HG02970 (cell line): ENCODE measurements around the gene TIMM13.
A peak's percentile ranks its signal among the peaks of the same experiment; 100 is the strongest.

ENCODE experiments used
- ATAC-seq: cut with Tn5 transposase; IDR thresholded peaks from one replicate; pipeline ENCODE4 v1.9.1; 2021; ENCODE audit warnings: mild to moderate bottlenecking, moderate library complexity, moderate number of reproducible peaks; ENCODE audit not compliant: unreplicated experiment, low FRiP score

Gene TIMM13

DNA sequence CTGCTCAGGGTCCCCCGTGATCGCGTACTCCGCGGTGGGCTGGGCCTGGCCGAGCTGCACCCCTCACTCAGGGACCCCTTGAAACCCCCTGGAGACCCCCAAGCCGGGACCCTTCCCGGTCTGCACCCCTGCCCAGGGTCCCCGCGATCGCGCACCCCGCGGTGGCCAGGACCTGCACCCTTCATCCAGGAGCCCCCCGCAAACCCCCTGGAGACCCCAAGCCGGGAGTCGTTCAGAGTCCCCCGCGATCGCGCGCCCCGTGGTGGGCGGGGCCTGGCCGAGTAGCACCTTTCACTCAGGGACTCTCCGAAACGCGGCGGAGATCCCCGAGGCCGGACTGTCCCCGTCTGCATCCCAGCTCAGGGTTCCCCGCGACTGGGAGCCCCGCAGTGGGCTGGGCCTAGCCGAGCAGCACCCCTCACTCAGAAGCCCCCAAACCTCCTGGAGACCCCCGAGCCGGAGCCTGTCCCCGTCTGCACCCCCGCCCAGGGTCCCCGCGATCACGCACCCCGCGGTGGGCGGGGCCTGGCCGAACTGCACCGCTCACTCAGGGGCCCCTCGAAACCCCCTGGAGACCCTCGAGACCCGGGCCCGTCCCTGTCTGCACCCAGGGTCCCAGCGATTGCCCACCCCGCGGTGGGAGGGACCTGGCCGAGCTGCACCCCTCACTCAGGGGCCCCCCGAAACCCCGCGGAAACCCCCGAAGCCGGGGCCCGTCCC lies 28.6 kb upstream of the TIMM13 start:
- peak; percentile 27 for ATAC-seq

DNA sequence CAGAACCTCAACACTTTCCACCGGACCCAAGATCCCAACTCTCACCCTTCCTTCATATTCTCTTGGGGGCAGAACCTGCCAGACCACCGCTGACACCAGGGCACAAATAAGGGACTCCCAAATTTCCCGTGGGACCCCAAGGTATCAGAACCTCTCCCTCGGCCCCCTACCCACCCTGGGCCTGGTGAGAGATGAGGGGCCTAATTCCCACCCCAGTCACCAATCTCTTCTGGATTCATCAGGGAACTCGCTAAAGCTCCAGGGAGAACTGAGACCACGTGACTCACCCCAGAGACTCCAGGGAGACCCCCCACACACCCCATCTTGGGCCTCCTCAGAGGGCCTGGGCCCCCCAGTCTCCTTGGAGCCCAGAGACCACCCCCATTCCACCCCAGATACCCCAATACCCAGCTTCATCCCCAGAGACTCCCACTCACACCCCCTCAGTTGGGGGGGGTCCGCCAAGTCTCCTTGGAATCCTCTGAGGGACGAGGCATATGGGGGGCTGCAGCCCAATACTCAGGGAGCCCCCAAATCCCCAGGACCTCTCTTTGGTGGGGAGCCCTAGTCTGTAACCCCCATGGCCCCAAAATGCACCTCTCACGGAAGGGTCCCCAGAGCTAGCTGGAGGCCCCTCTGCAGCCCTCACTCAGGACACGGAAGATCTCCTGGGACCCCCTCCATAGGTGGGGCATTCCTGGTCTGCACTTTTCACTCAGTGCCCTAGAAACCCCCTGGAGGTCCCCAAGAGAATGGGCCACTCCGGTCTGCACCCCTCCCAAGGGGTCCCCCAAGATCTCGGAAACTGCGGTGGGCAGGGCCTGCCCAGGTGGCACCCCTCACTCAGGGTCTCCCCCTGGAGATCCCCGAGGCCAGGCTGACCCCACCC lies 27.8 kb upstream of the TIMM13 start:
- no peak for ATAC-seq

DNA sequence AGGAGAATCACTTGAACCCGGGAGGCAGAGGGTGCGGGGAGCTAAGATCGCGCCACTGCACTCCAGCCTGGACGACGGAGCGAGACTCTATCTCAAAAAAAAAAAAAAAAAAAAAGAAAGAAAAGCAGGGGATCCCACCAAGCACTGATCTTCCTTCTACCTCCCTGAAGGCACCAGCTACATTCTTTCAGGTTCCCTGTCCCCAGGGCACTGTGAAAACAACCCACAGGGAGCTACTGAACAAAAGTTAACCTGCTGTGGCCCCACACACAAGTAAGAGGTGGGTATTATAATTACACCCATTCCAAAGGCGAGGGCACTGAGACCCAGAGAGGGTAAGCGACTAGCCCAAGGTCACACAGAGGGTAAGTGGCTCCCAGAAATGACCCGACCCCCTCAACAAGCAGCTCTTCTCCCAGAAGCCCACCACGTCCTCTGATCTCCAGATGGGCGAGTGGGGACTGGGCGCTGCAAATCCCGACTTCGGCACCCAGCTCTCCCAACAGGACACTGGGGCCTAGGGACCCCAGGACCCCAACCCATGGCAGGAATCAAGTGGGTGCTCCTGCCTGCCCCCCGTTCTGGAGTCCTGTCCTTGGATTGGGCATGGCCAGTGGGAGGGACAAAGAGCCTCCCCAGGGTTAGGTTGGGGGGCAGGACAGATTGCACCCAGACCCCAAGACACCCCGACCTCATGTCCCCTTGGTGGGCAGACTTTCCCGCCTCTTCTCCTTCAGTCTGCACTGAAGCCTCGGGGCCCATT lies 27.0 kb upstream of the TIMM13 start:
- no peak for ATAC-seq

DNA sequence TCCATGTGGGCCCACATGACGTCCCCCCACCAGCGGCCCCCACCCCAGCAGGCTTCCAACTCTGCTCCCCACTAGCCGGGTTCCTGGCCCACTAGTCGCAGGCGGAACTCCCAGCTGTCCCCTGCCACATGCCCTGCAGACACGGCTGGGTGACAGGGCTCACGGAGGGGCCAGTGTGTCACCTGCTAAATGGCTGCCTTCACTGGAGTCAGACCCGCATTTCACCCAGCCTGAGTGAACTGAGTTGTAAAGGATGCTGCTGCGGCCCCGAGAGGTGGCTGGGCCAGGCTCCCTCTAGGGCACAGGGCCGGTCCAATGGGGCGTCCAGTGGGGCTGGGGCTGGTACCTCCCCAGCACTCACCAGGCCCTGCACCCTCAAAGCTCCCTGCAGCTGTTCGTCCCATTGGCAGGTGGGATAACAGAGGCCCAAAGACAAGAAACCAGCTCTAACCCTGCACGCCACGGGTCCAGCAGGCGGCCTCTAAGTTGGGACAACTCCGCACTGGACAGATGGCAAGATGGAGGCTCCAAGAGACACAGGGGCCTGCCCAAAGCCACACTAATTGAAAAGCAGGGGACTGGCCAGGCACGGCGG lies 26.1 kb upstream of the TIMM13 start:
- ATAC-seq: no peak

DNA sequence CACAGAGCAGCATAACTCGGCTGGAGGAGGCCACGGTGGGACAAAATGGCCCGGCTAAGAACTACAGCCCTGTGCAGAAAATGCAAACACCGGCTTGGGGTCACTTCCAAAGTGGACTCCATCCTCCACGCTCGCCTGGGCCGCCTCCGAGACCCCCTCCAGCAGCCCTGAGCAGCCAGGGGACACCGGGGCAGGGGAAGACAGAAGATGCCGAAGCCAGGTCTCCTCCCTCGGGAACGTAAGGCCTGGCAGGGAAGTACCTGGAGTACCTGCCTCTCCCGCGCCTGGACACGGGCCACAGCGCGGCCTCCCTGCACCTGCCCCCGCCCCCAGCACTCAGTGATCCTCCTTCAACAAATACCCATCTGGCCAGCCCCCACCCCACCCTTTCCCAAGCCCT lies 24.4 kb upstream of the TIMM13 start:
- ATAC-seq: no peak

DNA sequence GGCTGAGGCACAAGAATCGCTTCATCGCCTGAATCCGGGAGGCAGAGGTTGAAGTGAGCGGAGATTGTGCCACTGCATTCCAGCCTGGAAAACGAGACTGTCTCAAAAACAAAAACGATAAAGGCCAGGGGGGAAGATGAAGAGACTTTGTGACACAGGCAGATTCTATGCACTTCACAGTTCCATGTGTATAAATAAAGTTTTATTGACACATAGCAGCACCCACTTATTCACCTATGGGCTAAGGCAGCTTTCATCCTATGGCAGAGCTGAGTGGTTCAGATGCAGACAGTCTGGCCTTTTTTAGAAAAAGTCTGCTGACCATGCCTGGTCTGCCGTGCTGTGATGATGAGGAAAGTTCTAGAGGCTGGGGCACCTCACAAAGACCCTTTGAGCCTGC lies 23.8 kb upstream of the TIMM13 start:
- ATAC-seq: no peak

DNA sequence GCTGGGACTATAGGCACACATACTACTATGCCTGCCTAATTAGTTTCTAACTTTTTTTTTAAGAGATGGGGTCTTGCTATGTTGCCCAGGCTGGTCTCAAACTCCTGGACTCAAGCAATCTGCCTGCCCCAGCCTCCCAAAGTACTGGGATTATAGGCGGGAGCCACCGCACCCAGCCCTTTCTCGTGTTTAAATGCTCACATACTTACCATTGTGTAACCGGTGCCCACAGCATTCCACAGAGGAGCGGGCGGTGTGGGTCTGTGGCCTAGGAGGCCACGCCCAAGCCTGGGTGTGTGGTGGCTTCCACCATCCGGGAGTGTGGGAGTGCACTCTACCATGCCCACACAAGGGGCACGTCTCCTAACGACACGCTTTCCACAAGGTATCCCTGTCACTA lies 21.6 kb upstream of the TIMM13 start:
- ATAC-seq: no peak

DNA sequence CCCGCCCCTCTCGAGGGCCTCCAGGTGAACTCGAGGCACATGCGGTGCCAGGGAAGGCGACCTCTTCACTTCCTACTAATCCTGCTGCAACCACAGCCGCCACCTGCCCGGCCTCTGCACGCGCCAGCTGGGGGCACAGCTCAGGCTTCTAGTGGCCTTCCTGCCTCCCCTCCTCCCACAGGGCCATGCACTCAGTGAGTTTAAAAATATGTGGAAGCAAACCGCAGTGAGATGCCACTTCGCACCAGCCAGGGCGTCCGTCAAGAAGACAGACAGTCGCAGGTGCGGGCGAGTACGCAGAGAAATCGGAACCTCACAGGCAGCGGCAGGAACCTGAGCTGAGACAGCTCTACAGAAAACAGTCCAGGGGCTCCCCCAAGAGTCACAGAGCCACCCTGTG lies 19.0 kb upstream of the TIMM13 start:
- ATAC-seq: no peak

DNA sequence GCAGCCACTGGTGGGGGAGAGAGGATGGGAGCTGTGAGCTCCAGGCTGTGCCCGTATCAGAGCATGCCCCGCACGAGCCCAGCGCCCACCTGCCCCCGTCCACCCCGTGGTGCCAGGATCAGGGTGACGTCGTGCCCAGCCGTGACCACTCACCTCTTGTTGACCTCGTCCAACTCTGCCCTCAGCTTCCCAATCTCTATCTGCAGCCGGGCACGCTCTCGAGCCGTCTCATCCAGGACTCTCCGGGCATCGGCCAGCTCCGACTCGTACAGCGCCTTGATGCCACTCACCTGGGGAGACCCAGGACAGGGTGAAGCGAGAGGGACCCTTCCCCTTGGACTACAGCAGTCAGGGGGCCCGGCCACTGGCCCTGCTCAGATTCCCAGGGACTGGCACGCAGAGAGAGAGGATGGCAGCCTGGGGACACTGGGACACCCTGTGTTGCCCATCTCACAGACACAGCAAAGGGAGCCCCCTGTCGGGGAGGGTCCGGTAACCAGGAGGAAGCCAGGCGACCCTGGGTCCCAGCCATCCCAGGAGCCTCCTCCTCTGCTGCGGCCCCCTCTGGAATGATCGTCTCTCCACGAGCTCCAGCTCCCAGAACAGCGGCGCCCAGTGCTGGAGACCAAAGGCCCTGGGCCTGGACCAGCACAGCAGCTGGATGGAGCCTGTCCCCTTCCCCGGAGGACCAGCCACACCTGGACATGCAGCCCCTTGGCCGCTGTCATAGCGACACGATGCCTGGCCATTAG lies 17.0 kb upstream of the TIMM13 start:
- ATAC-seq: no peak

DNA sequence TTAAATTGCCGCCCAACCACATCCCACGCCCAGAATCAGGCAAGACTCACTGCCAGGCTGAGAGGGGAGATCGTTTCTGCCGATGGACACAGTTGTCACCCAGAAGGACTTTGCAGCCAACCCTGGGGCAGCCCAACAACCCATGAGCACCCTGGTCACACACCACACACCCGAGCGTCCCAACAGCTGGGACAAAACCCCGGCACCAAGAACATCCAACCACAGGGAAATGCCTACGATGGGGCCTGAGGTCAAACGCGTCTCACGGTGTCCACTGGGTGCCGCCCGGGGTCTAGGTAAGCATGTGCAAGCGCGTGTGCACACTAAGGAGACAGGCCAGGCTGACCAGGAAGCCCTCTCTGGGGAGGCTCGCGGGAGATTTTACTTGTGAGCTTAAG lies 16.4 kb upstream of the TIMM13 start:
- ATAC-seq: no peak

DNA sequence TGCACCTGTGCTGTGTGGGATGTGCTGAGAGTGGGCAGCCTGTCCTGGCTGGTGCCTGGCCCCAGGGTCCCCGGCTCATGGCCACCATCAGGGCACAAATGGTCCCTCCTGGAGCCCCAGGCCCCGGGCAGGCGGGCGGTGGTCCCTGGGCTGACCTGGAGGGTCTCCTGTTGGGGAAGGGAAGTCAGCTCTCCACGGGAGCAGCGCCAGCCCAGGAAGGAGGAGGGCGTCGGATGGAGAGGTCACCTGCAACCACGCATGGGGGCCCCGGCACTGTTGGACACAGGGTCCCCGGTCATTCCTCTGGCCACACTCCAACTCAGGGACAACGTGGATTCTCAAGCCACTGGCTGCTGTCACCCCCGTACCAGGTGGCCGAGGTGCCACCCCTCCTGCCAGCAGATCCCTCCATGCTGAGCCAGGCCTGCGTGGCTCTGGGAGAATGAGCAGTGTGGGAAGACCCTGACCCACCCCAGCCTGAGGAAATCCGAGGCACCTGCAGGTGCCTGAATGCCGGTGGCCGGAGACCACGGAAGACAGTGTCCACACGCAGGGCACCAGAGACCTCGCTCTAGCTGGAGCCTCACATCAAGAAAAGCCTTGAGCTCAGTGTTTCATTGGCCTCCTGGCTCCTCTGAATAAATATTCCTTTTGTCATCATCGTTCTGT lies 15.9 kb upstream of the TIMM13 start:
- no peak for ATAC-seq

DNA sequence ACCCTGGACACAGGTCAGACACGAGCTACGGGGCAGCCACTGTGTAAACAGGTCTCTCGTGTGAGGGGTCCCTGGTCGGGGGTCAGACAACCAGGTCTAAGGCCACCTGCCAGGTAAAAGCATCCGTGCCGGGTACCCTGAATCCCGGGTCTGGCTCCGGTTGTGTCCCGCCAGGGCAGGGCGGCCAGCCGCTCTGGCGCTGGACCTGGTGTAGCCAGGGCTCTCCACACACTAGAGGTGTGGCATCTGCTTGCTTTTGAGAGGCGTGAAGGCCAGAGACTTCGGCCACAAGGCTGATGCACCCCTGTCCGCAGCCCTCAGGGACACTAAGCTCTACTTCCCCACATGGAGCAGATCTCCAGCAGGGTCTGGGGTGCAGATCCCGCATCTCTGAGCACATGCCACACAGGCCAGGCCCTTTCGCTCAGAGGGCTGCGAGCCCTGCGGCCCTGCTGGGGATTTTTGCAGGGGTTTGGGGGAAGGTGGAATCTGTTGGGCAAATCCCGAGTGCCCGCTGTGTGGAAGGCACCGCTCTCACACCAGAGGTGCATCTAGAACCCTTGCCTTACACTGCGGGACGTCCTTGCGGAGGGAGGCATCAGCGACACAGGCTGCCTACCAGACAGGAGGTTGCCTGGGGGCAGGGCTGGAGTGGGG lies 13.8 kb upstream of the TIMM13 start:
- no peak for ATAC-seq

DNA sequence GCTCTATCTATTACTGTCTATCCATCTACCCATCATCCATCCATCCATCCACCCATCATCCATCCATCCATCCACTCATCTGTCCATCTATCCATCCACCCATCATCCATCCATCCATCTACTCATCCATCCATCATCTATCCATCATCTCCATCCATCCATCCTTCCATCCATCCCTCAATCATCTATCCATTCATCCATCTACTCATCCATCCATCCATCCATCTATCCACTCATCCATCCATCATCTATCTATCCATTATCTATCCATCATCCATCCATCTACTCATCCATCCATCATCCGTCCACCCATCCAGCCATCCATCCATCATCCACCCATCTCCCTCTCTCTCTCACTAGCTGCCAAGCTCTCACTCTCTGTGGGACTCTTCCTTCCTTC lies 13.1 kb upstream of the TIMM13 start:
- no peak for ATAC-seq

DNA sequence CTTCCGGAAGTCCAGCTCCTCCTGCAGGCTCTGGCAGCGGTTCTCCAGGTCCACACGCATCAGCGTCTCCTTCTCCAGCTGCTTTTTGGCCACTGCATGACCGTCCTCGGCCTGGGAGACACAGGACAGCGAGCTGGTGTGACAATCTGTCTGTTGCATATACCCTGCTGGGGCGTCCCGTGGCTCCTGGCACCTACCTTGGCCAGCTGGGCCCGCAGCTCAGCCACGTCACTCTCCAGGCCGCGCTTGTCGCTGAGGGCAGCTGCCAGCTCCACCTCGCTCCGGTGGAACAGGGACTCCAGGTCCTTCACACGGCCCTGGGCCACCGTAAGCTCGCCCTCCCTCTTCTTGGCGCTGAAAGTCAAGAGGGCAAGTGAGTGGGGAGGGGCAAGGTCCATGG lies 10.8 kb upstream of the TIMM13 start:
- ATAC-seq: no peak

DNA sequence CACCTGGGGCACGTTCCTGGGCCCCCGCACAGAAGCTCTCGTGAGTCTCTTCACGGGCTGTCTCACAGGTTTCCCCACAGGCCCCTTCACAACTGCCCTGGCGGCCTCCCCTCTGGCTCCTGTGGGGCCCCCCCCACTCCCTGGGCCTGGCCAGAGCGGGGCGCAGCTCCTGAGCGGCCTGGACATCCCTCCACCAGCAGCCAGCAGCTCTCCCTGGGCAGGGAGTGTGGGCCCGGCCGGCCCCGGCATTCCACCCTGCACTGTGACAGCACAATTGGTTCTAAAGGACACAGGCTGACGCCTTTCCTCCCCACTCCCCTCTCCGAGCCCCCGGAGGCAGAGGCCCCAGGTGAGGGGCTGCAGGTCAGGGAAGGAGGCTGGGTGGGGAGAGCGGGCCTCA lies 9.5 kb upstream of the TIMM13 start:
- ATAC-seq: no peak

DNA sequence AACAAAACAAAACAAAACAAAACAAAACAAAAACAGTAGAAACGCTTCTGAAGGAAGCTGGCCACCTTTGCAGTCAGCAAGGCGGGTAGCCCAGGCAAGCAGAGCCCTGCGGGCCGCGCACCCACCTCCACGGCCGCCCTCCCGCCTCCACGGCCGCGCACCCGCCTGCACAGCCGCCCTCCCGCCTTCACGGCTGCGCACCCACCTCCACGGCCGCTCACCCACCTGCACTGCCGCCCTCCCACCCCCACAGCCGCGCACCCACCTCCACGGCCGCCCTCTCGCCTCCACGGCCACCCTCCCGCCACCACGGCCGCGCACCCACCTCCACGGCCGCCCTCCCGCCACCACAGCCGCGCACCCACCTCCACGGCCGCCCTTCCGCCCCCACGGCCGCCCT lies 9.0 kb upstream of the TIMM13 start:
- no peak for ATAC-seq

DNA sequence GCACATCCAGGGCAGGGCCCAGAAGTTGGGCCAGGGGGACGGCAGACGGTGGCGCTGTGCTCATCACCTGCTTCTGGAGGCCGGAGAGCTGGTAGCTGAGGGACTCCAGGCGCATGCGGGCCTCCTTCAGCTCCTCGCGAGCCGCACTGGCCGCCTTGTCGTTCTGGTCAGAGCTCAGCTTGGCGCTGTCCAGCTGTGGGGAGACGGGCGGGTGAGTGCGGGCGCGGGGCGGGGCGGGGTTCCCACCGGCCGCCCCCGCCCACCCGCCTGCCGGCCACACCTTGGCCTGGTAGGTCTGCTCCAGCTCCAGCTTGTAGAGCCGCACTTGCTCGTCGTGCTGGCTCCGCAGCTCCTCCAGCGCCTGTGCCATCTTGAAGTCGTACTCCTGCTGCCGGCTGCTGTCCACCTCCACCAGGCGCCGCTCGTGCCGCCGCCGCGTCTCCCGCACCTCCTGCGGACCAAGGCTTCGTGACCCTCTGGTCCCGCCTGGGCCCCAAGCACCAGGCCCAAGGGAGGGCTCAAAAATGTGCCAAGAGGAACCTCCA lies 7.4 kb upstream of the TIMM13 start:
- ATAC-seq: no peak

DNA sequence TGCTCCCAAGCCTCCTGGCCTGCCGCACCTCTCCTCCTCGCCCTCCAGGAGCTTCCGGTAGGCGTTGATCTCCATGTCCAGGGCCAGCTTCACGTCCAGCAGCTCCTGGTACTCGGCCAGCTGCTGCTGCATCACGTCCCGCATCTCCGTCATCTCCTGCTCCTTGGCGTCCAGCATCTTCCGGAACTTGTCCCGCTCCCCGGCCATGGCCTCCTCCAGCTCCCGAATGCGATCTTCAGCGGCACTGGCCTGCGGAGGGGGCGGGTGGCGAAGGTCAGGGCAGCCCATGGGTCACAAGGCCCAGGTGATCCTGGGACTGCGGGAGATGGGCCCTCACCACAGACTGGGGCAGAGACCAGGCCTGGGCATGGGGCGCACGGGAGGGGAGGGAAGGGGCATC lies 6.9 kb upstream of the TIMM13 start:
- ATAC-seq: no peak

DNA sequence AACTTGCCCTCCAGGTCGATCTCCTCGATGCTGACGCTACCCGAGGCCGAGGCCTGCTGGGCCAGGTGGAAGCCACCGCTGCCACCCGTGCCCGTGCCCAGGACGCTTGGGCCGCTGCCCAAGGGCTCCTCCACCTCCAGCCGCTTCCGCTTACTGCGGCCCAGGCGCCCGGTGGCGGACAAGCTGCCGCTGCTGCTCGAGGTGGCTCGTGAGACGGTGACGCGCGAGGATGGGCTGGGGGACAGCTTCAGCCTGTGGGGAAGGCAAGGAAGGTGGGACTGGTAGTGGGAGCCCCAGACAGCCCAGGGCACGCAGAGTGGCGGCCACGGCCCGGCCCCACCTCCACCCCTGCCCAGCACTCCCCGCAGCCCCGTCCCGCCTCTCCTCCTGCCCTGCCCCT lies 6.5 kb upstream of the TIMM13 start:
- ATAC-seq: no peak
